ENCODE results near the gene MAML3. TPM values are rescaled to one million over a fixed set of nuclear protein-coding genes. Genes with fewer than 3 reads are reported as not detected.

MAML3 gene
- total and polyA plus RNA-seq, 9 donors = 11.1 to 23.8 (median 14.9) TPM

DNA sequence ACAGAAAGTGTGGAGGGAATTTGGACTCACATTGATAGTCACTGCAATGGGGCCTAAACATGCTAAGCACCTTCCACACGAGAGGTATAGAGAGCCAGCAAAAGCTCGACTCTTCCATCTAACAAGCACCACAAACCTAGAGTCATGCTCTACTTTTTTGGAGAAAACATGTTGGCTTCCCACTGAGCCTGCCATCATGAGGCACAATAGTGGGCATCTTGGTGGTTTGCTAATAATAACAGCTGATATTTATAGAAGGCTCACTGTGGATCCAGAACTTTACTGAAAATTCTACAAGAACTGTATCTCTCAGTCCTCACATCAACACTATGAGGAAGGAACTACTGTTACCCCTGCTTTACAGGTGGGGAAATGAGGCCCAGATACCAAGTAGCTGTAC, 26.6 kb downstream of the MAML3 start:
- 94 to 98% (median 97%) methylated on average over 2 of the region's 2 CpGs for WGBS, 3 donors
- Histone ChIP-seq H3K27ac (no peak overlapping the region), H3K4me1 (ENCODE audit: insufficient read depth) (peaks cover 7% of the 10 kb centered on the region), H3K36me3 (no peaks in the 10 kb centered on the region), H3K27me3 (no peaks in the 10 kb centered on the region), H3K9me3 (no peaks in the 10 kb centered on the region), H3K4me3 (no peak overlapping the region)
- no peak for TF ChIP-seq POLR2A (IDR thresholded peaks at IDR 0.05)
- TF ChIP-seq EP300 (IDR thresholded peaks at IDR 0.05) = no peak
- no peak for TF ChIP-seq CTCF (IDR thresholded peaks at IDR 0.05)
- intact Hi-C loops (cut with DNase I) = no loop called here
- DNase-seq = no peak

DNA sequence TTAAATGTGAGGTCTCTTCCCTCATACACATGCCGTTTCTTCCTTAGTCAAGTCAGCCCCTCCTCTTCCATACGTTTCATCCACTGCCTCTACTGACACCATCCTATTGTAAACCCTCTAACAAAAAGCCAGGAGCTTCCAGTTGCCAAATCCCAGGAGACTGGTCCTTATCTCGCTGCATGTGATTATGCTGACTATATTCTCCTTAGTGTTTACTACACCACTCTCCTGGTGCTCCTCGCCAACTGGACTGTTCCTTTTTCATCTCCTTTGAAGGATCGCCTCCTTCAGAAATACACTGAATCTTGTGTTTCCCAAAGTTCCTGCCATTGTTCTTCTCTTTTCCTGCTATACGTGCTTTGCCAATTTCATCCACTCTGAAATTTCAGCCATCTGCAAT, 27.7 kb downstream of the MAML3 start:
- no peaks in the 10 kb centered on the region for H3K27me3 ChIP-seq
- H3K36me3 ChIP-seq = no peaks in the 10 kb centered on the region
- intact Hi-C loops (cut with DNase I) = no loop called here
- H3K4me3 ChIP-seq = no peak overlapping the region
- no peak overlapping the region for H3K27ac ChIP-seq
- peaks cover 3% of the 10 kb centered on the region for H3K4me1 ChIP-seq (ENCODE audit: insufficient read depth)
- no peak for DNase-seq
- 88 to 93% (median 90%) methylated on average over 6 of the region's 6 CpGs for WGBS, 3 donors
- TF ChIP-seq CTCF (IDR thresholded peaks at IDR 0.05) = no peak
- TF ChIP-seq POLR2A (IDR thresholded peaks at IDR 0.05) = no peak
- TF ChIP-seq EP300 (IDR thresholded peaks at IDR 0.05) = no peak
- H3K9me3 ChIP-seq = no peaks in the 10 kb centered on the region

GRCh38 chr4:140125374-140125773, 28.6 kb downstream of the MAML3 start:
- Histone ChIP-seq H3K27ac (no peak overlapping the region), H3K9me3 (no peaks in the 10 kb centered on the region), H3K36me3 (no peaks in the 10 kb centered on the region), H3K4me3 (no peak overlapping the region), H3K4me1 (ENCODE audit: insufficient read depth) (peaks cover 3% of the 10 kb centered on the region), H3K27me3 (no peaks in the 10 kb centered on the region)
- DNase-seq = no peak
- no peak for TF ChIP-seq POLR2A (IDR thresholded peaks at IDR 0.05)
- TF ChIP-seq CTCF (IDR thresholded peaks at IDR 0.05) = no peak
- no peak for TF ChIP-seq EP300 (IDR thresholded peaks at IDR 0.05)
- intact Hi-C loops (cut with DNase I) = no loop called here
- 85 to 90% (median 87%) methylated on average over 2 of the region's 2 CpGs for WGBS, 3 donors

- H3K36me3 ChIP-seq = no peaks in the 10 kb centered on the region
- DNase-seq = no peak
- no peak overlapping the region for H3K27ac ChIP-seq
- TF ChIP-seq EP300 (IDR thresholded peaks at IDR 0.05) (no peak), CTCF (IDR thresholded peaks at IDR 0.05) (no peak), POLR2A (IDR thresholded peaks at IDR 0.05) (no peak)
- H3K4me3 ChIP-seq = no peak overlapping the region
- no peaks in the 10 kb centered on the region for H3K27me3 ChIP-seq
- 91 to 94% (median 94%) methylated on average over 8 of the region's 8 CpGs for WGBS, 3 donors
- no peaks in the 10 kb centered on the region for H3K9me3 ChIP-seq
- H3K4me1 ChIP-seq (ENCODE audit: insufficient read depth) = peaks cover 3% of the 10 kb centered on the region
- intact Hi-C loops (cut with DNase I) = no loop called here
These were observed 30.2 kb downstream of the MAML3 start for GRCh38 chr4:140123666-140124377.
